Measurements from ENCODE around the gene HAVCR2.
"Not testable (repeated sequence)": the region's sequence is repeated elsewhere in the genome, so short reads cannot be mapped to it uniquely, and the experiment has no call there.

Gene HAVCR2

GRCh38 chr5:157088342-157088990, 20.4 kb downstream of the HAVCR2 start:
- no peak for DNase-seq

DNA sequence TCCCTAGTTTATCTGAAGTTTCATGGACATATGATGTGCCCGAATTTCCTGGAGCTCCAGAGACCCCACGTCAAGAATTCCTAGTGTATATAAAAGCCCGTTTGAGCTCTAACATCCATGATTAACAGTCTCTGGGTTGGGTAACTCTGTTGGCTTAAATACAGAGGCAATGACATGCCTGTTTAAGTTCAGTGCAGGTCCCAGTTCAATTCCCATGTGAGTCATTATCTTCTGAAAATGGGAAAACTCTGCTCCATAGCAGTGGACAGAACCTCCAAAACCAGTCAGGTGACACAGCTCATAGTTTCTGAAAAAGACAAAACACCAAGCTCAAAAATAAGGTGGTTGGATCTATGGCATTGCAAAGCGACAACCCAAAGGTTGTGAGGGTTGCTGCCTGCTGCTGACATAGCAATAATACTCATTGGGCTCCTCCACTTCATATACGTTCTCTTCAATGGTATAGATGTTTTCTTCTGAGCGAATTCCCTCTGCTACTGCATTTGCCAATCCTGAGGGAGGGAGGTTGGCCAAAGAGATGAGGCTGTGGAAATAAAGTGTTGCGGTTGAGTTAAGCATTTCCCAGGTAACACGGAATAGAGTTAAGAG, 22.0 kb downstream of the HAVCR2 start:
- DNase-seq: no peak

GRCh38 chr5:157085930-157086329, 22.9 kb downstream of the HAVCR2 start:
- no peak for DNase-seq

DNA sequence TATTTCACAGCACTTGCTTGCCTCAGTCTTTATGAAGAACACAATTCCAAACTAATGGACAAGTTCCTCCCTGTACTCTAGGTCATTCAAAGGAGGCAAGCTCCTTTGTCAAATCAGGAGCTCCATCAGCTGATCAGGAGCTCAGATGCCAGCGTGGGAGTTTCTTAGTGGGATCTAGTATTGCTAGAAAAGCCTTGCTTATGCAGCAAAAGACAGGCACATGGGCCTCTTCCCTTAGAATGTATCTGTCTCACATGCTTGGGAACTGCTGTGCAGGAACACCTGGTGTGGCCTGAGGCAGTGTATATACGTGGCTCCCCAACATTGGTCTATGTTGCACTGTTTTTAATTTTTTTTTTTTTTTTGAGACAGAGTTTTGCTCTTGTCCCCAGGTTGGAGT, 28.6 kb downstream of the HAVCR2 start:
- no peak for DNase-seq

- peak; percentile 16 for DNase-seq
Observed at GRCh38 chr5:157076558-157076957, 32.3 kb downstream of the HAVCR2 start.

- DNase-seq: no peak
Observed at GRCh38 chr5:157072508-157072907, 36.3 kb downstream of the HAVCR2 start.

GRCh38 chr5:157069949-157070348, 38.9 kb downstream of the HAVCR2 start:
- DNase-seq: no peak

DNA sequence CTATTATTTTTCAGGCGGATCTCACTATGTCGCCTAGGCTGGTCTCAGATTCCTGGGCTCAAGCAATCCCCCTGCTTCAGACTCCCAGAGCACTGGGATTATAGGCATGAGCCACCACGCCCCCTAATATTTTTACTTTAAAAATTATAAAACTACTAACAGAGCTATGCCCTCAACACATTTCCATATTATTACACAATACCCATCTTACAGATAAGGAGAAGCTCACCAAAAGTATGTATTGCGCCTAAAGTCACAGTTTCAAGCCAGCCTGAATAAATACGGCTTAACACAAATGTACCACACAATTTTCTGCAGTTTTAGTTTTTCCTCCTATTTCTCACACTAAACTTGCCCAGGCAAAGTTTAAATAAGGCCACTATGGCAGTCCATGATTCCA, 40.1 kb downstream of the HAVCR2 start:
- no peak for DNase-seq

DNA sequence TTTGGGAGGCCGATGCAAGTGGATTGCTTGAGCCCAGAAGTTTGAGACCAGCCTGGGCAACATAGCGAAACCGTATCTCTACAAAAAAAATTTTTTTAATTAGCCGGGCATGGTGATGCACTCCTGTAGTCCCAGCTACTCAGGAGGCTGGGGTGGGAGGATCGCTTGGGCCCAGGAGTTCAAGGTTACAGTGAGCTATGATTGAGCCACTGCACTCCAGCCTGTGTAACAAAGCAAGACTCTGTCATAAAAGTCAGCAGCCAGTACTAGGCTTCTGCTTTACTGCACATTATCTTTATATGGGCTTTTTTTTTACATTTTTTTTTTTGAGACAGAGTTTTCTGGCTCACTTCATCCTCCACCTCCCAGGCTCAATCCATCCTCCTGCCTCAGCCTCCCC, 40.5 kb downstream of the HAVCR2 start:
- DNase-seq: no peak

GRCh38 chr5:157067005-157067404, 41.8 kb downstream of the HAVCR2 start:
- no peak for DNase-seq

DNA sequence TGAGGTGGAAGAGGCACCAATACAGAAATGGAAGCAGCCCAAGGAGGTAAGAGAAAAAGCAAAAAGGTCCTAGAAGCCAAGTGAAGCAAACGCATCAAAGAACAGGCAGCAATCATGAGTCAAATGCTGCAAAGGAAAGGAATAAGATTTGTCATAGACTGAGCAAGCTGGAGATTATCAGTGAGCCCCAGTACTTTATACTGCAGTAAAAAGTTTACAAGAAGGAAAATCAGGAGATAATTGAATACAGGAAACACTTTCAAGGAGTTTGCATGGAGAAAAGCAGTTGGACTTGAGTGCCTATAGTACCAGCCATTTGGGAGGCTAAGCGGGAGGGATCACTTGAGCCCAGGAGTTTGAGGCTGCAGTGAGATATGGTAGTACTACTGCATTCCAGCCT, 42.8 kb downstream of the HAVCR2 start:
- no peak for DNase-seq

GRCh38 chr5:157063776-157064430, 44.9 kb downstream of the HAVCR2 start:
- no peak for DNase-seq

- no peak for DNase-seq
Observed at GRCh38 chr5:157059891-157060290, 49.0 kb downstream of the HAVCR2 start.

GRCh38 chr5:157059093-157059539, 49.7 kb downstream of the HAVCR2 start, which contains the start of gene HAVCR1:
Gene HAVCR1 (minus strand): TSS chr5:157059116. CDS start chr5:157057943, 1,173 bp downstream.
- no peak for DNase-seq

- DNase-seq: no peak
Observed at GRCh38 chr5:157057459-157058370, 51.1 kb downstream of the HAVCR2 start.

DNA sequence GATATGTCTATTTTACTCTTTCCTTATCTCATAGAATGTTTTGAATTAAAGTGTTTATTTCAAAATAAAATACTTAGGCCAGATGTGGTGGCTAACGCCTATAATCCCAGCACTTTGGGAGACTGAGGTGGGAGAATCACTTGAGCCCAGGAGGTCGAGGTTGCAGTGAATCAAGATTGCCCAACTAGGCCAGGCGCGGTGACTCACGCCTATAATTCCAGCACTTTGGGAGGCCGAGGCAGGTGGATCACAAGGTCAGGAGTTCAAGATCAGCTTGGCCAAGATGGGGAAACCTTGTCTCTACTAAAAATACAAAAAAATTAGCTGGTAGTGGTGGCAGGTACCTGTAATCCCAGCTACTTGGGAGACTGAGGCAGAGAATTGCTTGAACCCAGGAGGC, 52.0 kb downstream of the HAVCR2 start:
- not testable (repeated sequence) for DNase-seq

DNA sequence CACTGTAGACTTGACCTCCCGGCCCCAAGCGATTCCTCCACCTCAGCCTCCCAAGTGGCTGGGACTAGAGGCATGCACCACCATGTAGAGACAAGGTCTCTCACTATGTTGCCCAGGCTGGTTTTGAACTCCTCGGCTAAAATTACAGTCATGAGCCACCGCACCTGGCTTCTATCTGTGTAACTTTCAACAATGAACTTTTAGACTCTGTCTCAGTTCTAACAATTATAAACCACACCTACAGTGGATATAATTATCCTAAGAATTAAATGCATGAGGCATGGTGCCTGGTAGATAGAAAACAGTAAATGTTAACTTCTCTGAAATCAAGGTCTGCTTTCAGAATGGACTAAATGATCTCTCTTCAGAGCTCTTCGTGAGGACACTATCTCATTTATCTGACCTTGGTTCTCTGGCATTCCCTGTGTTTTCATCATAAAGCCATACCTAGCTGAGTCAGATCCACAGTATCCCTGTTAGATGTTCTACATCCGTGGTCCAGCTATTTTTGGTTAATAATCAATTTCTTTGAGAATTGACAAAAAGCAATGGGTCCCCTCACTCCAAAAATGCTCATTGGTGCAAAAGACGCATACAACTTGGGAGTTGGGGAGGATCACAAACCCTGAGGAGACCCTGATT, 57.1 kb downstream of the HAVCR2 start:
- DNase-seq: no peak

- DNase-seq: no peak
Observed at GRCh38 chr5:157050050-157050449, 58.8 kb downstream of the HAVCR2 start.

GRCh38 chr5:157049605-157050004, 59.2 kb downstream of the HAVCR2 start:
- DNase-seq: peak; percentile 13

DNA sequence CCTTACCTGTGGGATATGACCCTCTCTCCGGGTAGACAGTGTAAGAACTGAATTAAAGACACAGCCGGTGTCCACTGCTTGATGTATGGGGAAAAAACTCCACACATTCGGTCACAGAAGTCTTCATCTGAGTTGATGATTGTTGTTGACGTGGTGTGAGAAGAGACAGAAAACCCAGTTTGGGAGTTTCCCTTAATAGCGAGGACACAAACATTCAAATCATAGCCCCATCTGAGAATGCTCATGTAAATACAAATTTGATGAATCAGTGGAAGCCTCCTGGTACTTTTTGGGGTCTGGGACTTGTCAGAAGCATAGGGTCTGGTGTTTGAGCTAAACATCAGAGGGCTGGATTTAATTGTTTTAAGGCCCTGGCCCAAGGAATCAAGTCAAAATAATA, 60.9 kb downstream of the HAVCR2 start:
- DNase-seq: no peak

DNA sequence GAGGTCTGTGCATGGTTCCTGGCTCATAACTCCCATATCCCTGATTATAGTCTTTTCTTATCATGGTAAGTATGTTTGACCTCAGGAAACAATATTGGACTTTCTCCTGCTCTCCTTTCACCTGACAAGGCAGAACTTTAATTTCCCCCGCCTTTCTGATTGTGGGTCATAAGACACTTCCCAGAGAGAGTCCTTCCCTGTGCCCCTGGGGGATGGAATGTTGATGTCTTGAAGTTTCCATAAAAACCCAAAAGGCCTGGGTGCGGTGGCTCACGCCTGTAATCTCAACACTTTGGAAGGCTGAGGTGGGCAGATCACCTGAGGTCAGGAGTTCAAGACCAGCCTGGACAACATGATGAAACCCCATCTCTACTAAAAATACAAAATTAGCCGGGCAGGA, 61.8 kb downstream of the HAVCR2 start:
- not testable (repeated sequence) for DNase-seq

DNA sequence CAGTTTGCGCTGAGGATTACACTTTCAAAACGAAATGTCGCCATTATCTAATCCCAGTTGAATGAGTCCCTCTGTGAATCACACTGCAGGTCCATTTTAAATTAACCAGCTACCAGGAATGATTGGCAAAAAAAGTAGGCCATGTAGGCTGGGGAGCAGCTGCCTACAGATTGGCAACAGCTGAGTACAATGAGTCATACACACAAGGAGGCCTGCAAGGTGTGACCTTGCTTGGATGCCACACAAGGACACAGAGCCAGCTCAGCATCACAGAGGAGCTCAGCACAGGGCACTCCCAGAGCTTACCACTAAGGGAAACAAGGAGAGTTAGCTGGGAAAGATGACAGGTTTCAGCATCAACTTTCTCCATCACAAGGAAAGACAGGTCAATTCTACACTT, 62.8 kb downstream of the HAVCR2 start:
- DNase-seq: no peak
